ENCODE data around the gene TLN1. TPM values are rescaled to one million over a fixed set of nuclear protein-coding genes. Genes with fewer than 3 reads are reported as not detected.

Gene TLN1
- total RNA-seq, 2 experiments from 2014 or later, result 149 to 151 TPM

- ChIA-PET POLR2A (interaction anchor here (0.9 kb wide), 1 partner anchor 10 kb away, joined by 3 read pairs; no protein-coding TSS in a partner anchor), CTCF (no interaction called here)
- intact Hi-C loops (cut with DNase I, micrococcal nuclease), result no loop called here
- Histone ChIP-seq H3K9me3 (ENCODE audit: control insufficient read depth in 1 of 2, insufficient read depth in 1 of 2, low read length in 2 of 2) (no peaks in the 10 kb centered on the region), H3K36me3 (ENCODE audit: insufficient read depth, low read length) (no peaks in the 10 kb centered on the region), H3K27ac (ENCODE audit: low read depth in 1 of 2, low read length in 2 of 2) (no peak overlapping the region), H3K4me1 (ENCODE audit: insufficient read depth, low read length) (peaks cover under 1% of the 10 kb centered on the region), H3K27me3 (ENCODE audit: control insufficient read depth in 1 of 2, insufficient read depth in 2 of 2, low read length in 2 of 2) (no peaks in the 10 kb centered on the region), H3K4me3 (ENCODE audit: low read length) (no peak overlapping the region)
- Mint-ChIP-seq H3K9me3 (no peaks in the 10 kb centered on the region), H3K27me3 (peaks cover 1% of the 10 kb centered on the region), H3K36me3 (ENCODE audit: low read depth) (no peaks in the 10 kb centered on the region), H3K4me1 (ENCODE audit: low read depth) (peaks cover 2% of the 10 kb centered on the region), H3K27ac (no peak overlapping the region), H3K4me3 (no peak overlapping the region)
- ATAC-seq (ENCODE audit: poor library complexity), result no peak
- no peak for TF ChIP-seq CTCF (IDR thresholded peaks at IDR 0.05)
- DNase-seq, result no peak
Observed at GRCh38 chr9:35681341-35682002, 50.5 kb downstream of the TLN1 start.

- ATAC-seq (ENCODE audit: poor library complexity) (no peak), DNase-seq (no peak)
- CTCF ChIA-PET, result no interaction called here
- no peak for TF ChIP-seq CTCF (IDR thresholded peaks at IDR 0.05)
- Histone ChIP-seq H3K4me1 (ENCODE audit: insufficient read depth, low read length) (peaks cover 10% of the 10 kb centered on the region), H3K9me3 (ENCODE audit: control insufficient read depth in 1 of 2, insufficient read depth in 1 of 2, low read length in 2 of 2) (no peaks in the 10 kb centered on the region), H3K4me3 (ENCODE audit: low read length) (no peak overlapping the region), H3K27ac (ENCODE audit: low read depth in 1 of 2, low read length in 2 of 2) (no peak overlapping the region), H3K36me3 (ENCODE audit: insufficient read depth, low read length) (no peaks in the 10 kb centered on the region), H3K27me3 (ENCODE audit: control insufficient read depth in 1 of 2, insufficient read depth in 2 of 2, low read length in 2 of 2) (peaks cover 0 to 2% of the 10 kb centered on the region in 2 experiments)
- Mint-ChIP-seq H3K4me3 (no peak overlapping the region), H3K36me3 (ENCODE audit: low read depth) (no peaks in the 10 kb centered on the region), H3K4me1 (ENCODE audit: low read depth) (peaks cover 7% of the 10 kb centered on the region), H3K27ac (no peak overlapping the region), H3K9me3 (no peaks in the 10 kb centered on the region), H3K27me3 (peaks cover 5% of the 10 kb centered on the region)
- POLR2A ChIA-PET, result interaction anchor here (0.9 to 1.4 kb wide), 2 partner anchors 11 to 17 kb away, joined by 3 read pairs; no protein-coding TSS in a partner anchor
- intact Hi-C loops (cut with DNase I, micrococcal nuclease), result no loop called here
Observed at GRCh38 chr9:35680331-35681105, 51.5 kb downstream of the TLN1 start.

GRCh38 chr9:35679766-35680330 is 52.1 kb downstream of the TLN1 start:
- Histone ChIP-seq H3K36me3 (ENCODE audit: insufficient read depth, low read length) (no peaks in the 10 kb centered on the region), H3K4me1 (ENCODE audit: insufficient read depth, low read length) (peaks cover 15% of the 10 kb centered on the region), H3K27ac (ENCODE audit: low read depth in 1 of 2, low read length in 2 of 2) (no peak overlapping the region), H3K9me3 (ENCODE audit: control insufficient read depth in 1 of 2, insufficient read depth in 1 of 2, low read length in 2 of 2) (no peaks in the 10 kb centered on the region), H3K4me3 (ENCODE audit: low read length) (no peak overlapping the region), H3K27me3 (ENCODE audit: control insufficient read depth in 1 of 2, insufficient read depth in 2 of 2, low read length in 2 of 2) (peaks cover 0 to 6% of the 10 kb centered on the region in 2 experiments)
- ChIA-PET CTCF (no interaction called here), POLR2A (interaction anchor here (1.4 kb wide), 1 partner anchor 16 kb away, joined by 3 read pairs; no protein-coding TSS in a partner anchor)
- H3K36me3 Mint-ChIP-seq (ENCODE audit: low read depth), result no peaks in the 10 kb centered on the region
- no peak for DNase-seq
- intact Hi-C loops (cut with DNase I, micrococcal nuclease), result no loop called here
- H3K9me3 Mint-ChIP-seq, result no peaks in the 10 kb centered on the region
- no peak for ATAC-seq (ENCODE audit: poor library complexity)
- H3K4me3 Mint-ChIP-seq, result no peak overlapping the region
- no peak for TF ChIP-seq CTCF (IDR thresholded peaks at IDR 0.05)
- peaks cover 6% of the 10 kb centered on the region for H3K27me3 Mint-ChIP-seq
- H3K4me1 Mint-ChIP-seq (ENCODE audit: low read depth), result peaks cover 11% of the 10 kb centered on the region
- H3K27ac Mint-ChIP-seq, result no peak overlapping the region
